ENCODE results near the gene HRH3.

Gene HRH3

DNA sequence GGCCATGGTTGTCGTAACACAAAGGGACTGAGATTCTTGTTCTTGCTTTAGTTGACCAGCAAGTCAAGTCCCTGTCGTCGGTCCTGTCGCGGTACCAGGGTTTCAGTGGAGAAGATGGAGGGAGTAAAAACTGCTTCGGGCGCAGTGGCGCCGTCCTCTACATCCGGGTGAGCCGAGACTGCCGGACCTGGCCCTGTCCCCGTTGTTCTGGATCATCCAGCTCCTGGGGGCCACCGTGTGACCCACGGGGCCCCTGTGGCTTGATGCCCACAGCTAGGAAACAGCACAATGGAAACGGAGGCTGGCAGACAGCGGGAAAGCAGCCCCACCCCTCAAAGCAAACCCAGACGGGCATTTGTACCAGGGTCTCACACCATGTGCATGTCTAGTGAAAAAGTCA lies 22.3 kb downstream of the HRH3 start:
- DNase-seq (ENCODE audit: low read depth): no peak

DNA sequence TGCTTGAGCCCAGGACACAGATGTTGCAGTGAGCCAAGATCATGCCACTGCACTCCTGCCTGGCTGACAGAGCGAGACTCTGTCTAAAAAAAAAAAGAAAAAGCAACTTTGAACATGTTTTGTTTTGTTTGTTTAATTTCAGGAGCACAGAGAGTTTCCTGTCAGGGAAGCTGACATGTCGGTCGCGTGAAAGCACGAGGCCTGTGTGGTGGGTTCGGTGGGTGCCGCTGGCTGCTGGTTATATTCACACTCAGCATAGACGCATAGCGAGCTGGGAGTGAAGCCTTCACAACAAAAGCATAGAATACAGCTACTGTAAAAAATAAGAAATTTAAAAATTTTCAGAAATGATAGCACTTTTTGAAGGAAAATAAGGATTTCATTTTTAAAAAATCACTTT lies 22.8 kb downstream of the HRH3 start:
- no peak for DNase-seq (ENCODE audit: low read depth)

DNA sequence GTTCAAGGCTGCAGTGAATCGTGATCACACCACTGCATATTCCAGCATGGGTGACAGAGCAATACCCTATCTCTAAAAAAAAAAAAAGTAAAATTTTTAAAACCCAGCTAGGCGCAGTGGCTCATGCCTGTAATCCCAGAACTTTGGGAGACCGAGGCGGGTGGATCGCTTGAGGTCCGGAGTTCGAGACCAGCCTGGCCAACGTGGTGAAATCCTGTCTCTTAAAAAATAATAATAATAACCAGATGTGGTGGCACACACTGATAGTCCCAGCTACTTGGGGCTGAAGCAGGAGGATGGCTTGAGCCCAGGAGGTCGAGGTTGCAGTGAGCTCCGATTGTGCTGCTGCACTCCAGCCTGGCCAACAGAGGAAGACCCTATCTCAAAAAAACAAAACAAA lies 23.8 kb downstream of the HRH3 start:
- no peak for DNase-seq (ENCODE audit: low read depth)

DNA sequence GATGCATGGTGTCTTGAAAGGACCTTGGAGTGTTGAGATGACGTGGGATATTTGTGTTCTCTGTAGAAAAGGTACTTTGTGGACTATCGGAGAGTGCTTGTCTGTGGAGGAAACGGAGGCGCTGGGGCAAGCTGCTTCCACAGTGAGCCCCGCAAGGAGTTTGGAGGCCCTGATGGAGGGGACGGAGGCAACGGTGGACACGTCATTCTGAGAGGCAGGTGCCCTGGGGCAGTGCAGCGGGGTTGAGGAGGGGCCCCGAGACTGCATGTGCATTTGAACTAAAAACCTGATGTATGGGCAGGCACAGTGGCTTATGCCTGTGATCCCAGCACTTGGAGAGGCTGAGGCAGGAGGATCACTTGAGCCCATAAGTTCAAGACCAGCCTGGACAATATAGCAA lies 24.3 kb downstream of the HRH3 start:
- no peak for DNase-seq (ENCODE audit: low read depth)

DNA sequence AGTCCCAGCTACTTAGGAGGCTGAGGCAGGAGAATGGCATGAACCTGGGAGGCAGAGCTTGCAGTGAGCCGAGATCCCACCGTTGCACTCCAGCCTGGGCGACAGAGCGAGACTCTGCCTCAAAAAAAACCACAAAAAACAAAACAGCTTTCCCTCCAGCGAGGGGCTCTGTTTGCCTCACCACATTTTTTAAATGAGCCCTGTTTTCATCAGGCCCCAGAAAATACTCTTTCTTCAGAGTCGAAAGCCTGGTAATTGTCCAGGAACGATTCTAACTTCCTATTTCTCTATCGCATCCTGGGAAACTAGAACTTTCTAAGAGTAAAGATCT lies 25.0 kb downstream of the HRH3 start:
- DNase-seq (ENCODE audit: low read depth): no peak

DNA sequence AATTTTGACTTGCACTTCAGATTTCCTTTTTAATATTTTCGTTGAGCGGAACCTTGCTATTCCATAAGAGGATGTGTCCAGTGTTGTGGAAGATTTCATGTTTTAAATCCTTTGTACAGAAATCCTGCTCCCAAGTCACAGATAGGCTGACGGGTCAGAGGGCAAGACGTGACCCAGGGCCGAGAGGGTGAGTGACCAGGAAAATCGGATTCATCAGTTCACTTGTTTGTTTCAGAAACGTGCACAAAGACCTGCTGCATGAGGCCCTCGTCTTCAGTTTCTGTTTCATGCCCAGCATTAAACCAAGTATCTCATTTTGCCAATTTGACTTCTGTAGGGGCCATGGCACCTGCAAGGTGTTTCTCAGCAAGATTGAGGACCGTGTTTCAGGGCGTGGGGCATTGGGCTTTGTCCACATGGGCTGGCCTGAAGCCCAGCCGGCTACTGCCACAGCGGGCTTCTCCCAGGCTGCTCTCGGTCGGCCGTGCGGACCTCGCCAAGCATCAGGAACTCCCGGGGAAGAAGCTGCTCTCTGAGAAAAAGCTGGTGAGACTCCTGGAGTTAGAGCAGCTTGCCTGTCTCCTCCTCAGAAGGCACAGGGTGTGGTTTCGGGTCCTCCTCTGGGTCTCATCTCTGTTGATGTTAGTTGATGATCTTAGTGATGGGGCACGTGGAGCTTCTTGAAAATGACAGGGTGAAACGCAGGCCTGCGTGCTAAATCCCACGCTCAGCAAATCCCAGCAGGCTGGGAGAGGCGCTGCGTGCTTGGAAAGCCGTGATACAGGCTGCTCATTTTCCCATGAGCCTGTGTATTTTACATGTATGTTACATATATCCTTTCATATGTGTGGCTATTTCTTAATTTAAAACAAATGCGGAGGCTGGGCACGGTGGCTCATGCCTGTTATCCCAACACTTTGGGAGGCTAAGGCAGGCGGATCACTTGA lies 26.7 kb downstream of the HRH3 start:
- no peak for DNase-seq (ENCODE audit: low read depth)

DNA sequence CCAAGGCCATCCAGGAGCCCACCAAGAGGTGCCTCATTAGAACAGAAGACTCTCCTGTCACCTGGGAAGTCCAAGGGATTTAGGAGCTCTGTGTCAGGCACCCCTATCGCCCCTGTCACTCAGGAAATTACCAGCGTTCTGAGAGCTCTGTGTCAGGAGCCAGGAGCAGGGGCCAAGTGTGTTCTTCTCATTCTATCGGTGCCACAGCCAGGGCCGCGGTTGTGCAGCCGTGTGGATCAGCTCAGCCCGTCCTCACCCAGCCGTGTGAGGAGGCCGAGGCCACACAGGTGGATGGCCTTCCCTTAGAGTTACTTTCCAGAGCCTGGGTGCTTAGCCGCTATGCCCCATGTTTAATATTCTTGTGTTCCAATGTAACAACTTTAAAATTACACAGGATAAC lies 27.4 kb downstream of the HRH3 start:
- DNase-seq (ENCODE audit: low read depth): no peak

DNA sequence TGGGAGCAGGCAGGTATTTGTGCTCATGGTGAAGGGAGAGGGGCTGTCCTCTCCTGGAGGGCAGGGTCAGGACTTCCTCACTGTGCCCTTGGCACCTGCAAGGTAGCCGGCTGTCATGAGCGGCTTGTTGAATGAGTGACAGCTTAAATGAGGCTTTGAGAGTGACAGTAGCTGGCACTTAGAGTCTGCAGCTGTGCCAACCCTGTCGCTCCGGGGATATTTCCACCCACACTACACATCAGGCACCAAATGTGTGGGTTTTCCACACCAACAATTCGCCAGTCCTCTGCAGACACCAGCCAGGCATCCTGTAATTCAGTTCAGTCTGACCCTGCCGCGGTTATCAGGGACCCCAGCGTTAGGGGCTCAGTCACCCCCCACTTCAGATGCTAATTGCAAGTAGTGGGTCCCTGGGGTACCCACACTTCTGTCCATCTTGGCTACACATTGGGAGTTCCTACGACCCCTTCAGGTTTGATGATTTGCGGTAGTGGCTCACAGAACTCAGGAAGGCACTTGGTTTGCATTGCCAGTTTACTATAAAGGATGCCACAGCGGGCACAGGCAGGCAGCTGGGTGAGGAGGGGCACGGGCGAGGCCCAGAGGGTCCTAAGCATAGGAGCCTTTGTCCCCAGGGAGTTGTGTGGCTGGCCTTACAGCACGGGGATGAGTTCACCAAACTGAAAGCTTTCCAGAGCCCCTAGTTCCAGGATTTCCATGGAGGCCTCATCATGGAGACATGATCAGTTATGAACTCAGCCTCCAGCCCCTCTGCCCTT lies 28.1 kb downstream of the HRH3 start:
- no peak for DNase-seq (ENCODE audit: low read depth)

DNA sequence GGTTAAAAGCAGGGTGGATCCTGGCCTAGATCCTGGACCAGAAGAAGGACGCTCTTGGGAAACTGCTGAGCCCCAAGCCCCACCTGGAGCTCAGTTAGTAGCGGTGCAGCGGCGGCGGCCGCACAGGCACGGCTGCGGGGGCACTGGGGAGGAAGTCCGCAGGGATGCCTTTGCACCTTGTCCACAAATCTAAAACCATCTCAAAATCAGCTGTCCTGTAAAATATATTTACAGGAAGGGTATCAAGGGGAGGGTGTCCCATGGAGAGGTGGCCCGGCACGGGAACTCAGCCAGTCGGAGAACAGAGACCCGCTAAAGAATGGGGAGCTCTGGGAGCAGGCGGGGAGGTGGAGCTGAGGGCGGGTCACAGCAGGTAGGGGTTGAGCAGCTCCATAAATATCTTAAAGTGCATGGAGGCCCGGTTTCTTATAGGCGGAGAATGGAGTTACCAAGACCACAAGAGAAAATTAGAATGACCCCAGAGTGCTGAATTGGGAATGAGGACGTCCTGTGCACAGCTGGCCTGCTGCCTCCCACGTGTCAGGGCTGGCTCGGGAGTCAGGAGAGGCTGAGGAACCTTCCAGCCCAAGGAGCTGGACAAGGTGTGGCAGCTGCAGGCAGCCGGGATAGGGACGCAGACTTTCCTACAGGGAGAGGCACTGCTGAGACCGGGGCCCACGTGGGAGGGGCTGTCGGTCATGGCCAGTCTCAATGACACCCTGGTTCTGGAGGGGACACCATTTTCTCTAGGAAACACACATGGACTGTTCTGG lies 29.3 kb downstream of the HRH3 start:
- DNase-seq (ENCODE audit: low read depth): no peak

DNA sequence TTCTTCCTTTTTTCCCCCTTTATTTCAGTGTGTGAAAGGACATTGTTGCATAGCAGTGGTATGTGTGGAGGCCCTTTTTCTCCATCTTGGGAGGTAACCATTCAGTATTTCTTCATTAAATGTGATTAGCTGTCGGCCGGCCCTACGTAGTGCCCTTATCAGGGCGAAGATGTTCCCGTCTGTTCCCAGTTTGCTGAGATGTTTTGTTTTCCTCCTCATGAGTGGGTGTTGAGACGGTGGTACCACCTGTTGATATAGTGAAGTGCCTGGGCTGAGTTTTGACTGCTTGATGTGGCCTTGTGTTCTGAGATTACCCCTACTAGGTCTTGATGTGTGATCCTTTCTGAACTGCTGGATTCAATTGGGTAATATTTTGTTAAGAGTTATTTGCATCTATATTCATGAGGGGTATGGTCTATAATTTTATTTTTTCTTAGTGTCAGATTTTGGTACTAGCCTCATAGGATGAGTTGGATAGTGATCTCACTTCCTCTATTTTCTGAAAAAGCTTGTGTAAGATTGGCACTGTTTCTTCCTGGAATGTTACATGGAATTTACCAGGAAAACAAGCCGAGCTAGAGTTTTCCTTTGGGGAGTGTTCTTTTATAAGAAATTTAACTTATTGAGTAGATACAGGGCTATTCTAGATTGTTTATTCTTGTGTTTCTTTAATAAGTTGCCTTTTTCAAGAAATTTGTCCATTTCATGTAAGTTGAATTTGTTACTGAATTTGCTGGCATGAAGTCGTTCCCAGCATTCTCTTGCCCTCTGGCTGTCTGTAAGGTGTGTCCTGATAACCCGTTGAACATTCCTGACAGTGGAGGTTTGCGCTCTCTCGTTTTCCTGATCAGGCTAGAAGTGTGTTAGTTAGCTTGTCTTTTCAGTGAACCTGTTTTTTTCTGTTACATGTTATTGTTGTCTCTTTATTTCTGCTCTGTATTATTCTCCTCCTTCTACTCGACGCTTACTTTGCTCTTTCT lies 32.9 kb downstream of the HRH3 start:
- DNase-seq (ENCODE audit: low read depth): no peak

DNA sequence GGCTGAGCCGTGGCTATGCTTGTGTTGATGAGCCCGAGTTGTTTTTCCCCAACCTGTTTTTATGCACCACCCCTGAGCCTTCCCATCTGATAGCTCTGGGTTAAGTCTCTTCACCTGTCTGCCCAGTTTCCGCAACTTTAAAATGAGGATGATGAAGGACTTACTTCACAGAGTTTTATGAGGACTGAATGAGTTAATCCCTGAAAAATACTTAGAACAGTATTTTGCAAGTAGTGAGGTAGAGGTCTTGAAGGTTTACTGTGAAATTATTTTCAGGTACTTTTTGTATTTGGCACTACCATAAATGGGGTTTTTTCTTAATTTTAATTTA lies 34.0 kb downstream of the HRH3 start:
- DNase-seq (ENCODE audit: low read depth): no peak

DNA sequence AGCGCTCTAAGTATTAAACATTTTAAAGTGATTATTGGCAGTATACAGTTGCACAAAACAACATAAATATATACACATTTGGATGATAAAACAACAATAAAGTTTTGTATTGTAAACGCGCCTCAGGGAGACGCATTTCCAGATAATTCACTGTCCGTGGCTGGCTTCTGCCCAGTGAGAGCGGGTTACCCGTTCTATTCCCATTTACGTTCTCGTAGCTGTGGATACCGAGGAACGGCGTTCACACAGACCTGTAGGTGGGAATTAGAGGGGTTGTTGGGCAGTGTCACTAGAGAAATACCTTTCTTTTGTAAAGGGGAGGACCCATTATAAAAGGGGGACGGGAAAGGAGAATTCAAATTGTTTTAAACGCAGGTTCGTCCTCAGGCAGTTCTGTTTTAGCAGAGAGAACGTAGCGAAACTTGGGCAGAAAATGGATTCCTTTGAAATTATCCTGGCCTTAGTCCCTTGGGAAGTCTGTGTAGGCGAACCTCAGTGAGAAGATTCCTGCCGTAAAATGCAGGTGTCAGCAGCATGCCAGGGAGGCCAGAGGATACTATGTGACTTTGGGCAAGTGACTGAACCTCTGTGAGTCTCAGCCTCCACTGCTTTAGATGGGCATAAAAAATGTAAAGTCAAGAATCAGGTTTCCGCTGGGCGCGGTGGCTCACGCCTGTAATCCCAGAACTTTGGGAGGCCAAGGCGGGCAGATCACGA lies 36.5 kb downstream of the HRH3 start:
- DNase-seq (ENCODE audit: low read depth): no peak

DNA sequence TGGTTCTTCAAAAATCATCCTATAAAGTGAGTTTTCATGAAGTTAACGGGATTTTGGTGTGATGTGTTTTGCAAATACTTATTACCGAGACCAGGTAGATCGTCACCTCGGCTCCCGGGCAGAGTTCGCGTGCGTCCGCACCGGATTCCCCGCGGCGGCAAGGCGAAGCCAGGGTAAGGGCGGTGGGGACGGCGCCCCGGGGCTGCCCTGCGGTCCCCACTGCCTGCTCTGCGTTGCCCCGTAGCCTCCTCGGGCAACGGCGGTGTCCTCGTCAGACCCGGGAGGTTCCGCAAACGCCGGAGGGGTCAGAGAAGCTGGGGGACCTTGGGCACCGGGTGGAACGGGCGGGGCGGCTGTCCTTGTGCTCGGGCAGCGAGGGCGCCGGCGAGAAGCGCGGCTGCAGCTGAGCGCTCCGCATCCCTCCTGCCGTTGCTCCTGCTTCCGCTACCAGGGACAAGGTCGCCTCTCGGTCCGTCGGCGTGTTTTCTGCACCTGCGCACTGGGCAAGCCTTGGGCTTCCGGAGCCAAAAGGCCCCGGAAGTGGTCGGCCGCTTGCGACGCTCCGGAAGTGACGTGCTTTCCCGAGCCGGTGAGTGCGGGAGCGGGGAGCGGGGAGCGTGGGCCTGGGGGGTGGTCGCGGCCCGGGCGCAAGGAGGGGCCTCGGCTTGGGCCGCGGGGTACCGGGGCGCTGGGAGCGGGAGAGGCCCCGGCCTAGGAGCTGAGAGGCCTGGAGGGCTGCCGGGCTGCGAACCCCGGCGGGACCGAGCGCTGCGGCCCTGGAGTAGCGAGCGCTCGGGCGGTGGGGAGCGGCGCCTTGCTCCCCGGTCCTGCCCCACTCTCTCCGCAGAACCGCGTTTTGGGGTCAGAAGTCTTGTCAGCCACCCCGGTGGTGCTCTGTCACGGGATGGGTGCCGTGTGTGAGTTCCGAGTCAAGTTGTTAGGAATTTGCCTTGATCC lies 37.3 kb downstream of the HRH3 start, which contains the start of gene MTG2:
Gene MTG2 (plus strand): TSS at position 560 of the 957 bp plus-strand sequence. CDS start 10,393 bp downstream, outside the sequence.
- DNase-seq (ENCODE audit: low read depth): peak; percentile 81

DNA sequence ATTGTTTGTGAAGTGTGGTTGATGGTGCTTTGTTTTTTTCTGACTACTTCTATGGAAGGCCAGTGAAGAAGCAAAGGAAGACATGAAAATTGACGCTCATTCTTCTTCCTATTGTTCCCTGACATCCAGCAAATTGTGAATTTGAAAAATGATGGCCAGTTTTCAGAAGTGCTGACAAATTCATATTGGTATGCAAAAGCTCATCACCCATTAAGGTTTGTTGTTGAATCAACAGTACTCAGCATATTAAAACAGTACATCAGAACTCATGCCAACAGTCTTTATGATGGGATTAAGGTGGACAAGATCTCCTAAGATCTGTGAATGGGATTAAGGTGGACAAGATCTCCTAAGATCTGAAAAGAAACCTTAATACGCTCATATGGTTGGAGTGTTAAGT lies 38.3 kb downstream of the HRH3 start:
- DNase-seq (ENCODE audit: low read depth): no peak

DNA sequence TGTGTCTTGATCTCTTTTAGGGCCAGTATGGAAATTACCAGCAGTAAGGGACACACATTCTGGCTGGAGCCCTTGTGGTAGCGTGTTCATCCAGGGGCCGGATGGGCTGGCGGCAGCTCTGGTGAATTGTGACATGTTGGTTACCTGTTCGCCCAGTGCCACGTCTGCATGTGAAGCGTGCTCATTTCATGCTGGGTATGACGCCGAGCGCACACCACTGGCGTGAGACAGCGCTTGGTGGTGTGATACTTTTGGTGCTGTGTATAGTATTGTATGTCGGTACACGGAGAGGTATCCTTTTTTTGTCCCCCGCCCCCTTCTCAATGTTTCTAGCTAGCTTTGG lies 40.9 kb downstream of the HRH3 start:
- DNase-seq (ENCODE audit: low read depth): no peak

DNA sequence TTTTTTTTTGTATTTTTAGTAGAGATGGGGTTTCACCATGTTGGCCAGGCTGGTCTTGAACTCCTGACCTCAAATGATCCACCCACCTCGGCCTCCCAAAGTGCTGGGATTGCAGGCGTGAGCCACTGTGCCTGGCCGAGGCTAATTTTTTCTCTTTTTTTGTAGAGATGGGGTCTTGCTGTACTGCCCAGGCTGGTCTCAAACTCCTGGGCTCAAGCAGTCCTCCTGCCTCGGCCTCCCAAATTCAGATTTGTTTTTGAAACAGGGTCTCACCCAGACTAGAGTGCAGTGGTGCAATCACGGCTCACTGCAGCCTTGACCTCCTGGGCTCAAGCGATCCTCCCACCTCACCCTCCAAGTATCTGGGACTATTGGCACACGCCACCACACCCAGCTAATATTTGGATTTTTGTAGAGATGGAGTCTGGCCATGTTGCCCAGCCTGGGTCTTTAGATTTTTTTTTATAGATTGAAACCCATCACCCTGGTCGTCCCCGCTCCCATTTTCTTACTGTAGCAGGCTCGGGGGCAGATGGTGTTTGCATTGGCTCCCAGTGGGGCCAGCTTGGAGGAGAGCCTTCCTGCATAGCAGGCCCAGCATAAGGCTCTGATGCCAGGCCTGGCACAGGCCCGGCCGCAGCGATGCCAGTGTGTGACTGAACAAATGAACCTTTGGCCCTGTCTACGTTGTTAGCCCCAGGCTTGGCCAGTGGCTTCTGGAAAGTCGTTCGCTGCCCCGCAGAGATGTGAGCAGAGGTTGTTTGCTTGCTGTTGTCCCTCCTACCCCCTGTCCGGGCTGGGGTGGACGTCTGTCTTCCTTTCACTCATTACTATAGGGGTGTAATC lies 41.5 kb downstream of the HRH3 start:
- DNase-seq (ENCODE audit: low read depth): no peak

DNA sequence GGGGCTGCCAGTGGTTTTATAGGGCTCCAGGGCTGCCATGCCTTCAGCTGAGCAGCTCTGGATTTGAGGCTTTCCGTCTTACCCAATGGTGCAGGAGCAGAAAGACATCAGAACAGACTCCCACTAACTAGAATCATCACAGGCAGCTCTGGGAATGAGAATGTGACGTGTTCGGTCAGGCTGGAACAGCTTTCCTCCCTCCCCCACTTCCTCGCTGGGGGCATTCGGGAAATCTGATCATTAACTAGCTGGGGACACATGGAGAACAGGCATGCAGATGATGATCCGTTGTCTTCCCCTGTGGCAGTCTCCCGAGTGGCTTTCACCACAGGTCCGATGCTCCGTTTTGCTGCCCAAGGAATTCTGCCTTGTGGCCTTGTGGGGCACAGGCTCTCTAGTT lies 42.8 kb downstream of the HRH3 start:
- no peak for DNase-seq (ENCODE audit: low read depth)

DNA sequence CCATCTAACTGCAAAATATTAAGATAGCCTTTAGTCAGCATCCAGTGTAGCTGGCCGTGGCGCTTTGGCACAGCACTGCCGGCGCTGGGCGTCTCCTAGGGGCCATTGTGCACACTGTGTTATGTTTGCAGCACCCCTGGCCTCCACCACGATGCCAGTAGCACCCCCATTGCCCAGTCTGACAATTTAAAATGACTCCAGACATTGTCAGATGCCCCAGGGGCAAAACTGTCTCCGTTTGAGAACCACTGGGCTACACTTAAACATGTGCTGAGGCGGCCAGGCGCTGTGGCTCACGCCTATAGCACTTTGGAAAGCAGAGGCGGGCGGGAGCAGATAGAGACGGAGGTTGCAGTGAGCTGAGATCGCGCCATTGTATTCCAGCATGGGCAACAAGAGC lies 43.2 kb downstream of the HRH3 start:
- DNase-seq (ENCODE audit: low read depth): no peak

DNA sequence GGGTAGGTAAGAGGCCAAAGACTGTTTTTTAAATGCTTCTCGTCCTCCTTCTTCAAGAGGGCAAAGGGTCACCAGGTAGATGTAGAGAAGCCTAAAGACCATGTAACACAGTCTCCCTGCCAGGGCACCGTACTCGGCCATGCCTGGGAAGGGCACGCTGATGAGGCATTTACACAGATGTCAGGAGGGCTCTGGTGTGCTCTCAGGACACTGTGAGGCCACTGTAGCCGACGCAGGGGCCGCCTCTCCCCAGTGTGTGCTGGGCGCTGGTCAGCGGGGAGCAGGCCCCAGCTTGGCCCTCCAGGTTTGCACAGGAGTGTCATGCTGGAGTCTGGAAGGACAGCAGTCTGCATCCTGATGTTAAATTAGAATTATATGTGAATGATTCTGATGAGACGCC lies 44.4 kb downstream of the HRH3 start:
- no peak for DNase-seq (ENCODE audit: low read depth)
